ENCODE measurements around the gene TMTC1.

DNA sequence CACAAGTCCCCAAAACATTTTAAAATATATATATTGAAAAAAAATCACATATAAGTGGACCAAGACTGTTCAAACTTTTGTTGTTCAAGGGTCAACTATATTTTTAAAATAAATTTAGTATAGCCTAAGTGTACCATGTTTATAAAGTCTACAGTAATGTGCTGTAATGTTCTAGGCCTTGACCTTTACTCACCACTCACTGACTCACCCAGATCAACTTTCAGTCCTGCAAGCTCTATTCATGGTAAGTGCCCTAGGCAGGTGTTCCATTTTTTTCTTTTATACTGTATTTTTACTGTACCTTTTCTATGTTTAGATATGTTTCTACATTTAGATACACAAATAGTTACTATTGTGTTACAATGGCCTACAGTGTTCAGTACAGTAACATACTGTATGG lies 23.4 kb upstream of the TMTC1 start:
- TF ChIP-seq, protein P1, sequence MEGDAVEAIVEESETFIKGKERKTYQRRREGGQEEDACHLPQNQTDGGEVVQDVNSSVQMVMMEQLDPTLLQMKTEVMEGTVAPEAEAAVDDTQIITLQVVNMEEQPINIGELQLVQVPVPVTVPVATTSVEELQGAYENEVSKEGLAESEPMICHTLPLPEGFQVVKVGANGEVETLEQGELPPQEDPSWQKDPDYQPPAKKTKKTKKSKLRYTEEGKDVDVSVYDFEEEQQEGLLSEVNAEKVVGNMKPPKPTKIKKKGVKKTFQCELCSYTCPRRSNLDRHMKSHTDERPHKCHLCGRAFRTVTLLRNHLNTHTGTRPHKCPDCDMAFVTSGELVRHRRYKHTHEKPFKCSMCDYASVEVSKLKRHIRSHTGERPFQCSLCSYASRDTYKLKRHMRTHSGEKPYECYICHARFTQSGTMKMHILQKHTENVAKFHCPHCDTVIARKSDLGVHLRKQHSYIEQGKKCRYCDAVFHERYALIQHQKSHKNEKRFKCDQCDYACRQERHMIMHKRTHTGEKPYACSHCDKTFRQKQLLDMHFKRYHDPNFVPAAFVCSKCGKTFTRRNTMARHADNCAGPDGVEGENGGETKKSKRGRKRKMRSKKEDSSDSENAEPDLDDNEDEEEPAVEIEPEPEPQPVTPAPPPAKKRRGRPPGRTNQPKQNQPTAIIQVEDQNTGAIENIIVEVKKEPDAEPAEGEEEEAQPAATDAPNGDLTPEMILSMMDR (IDR thresholded peaks at IDR 0.05; ENCODE audit: poor library complexity), result no peak
- TF ChIP-seq EZH2 (IDR thresholded peaks at IDR 0.05; ENCODE audit: borderline replicate concordance), result no peak
- TF ChIP-seq EZH2phosphoT487 (IDR thresholded peaks at IDR 0.05; ENCODE audit: low read depth, severe bottlenecking, unreplicated experiment), result no peak

Data from hepatocyte (in vitro differentiated cells).